H1 (cell line): ENCODE measurements around the gene RUNX1. TPM values are rescaled to one million over a fixed set of nuclear protein-coding genes. Genes with fewer than 3 reads are reported as not detected.

Experiments
- CTCF ChIA-PET: fragments of 300-600 bp; sonication (Branson Sonifier 250); formaldehyde crosslinking; loops from one replicate; lab custom pipeline; 2021; ENCODE audit not compliant: partially characterized antibody; lab: Charles Lee
- POLR2A ChIA-PET: fragments of 300-600 bp; sonication (Branson Sonifier 250); formaldehyde crosslinking; loops from one replicate; lab custom pipeline; 2021; ENCODE audit warnings: inconsistent platforms; ENCODE audit not compliant: partially characterized antibody; lab: Charles Lee
- DNase-seq, 2 experiments: peaks; one replicate each; pipeline versions ENCODE4 v3.0.0 to v3.0.0-alpha.2; 2010 to 2022; ENCODE audit warnings: low spot score in 2 of 2, low read depth in 1 of 2, mixed read lengths in 1 of 2
- FAIRE-seq: peaks from 2 replicates; lab custom pipeline; 2011; peaks lifted over from hg19 to GRCh38; lab: Jason Lieb, UNC
- H2AFZ ChIP-seq: 2 replicates; pipeline ENCODE4 v1.8.1; 2012; ENCODE audit warnings: low read length, inconsistent platforms
- H2AK5ac ChIP-seq: 2 replicates; pipeline ENCODE4 v1.6.1; 2013; ENCODE audit warnings: low read depth, low read length
- H2BK120ac ChIP-seq: replicated peaks from 2 replicates; pipeline ENCODE3; 2013; ENCODE audit warnings: low read depth, low read length, inconsistent platforms
- H2BK12ac ChIP-seq: 2 replicates; pipeline ENCODE4 v1.6.1; 2013; ENCODE audit warnings: low read depth, low read length
- H2BK15ac ChIP-seq: 2 replicates; pipeline ENCODE4 v1.6.1; 2013; ENCODE audit warnings: low read length
- H2BK20ac ChIP-seq: 2 replicates; pipeline ENCODE4 v1.6.1; 2013; ENCODE audit warnings: low read length
- H2BK5ac ChIP-seq: 2 replicates; pipeline ENCODE4 v1.6.1; 2013; ENCODE audit warnings: low read depth, low read length
- H3K14ac ChIP-seq: 2 replicates; pipeline ENCODE4 v1.6.1; 2013; ENCODE audit warnings: inconsistent platforms; ENCODE audit not compliant: insufficient read length
- H3K18ac ChIP-seq: 2 replicates; pipeline ENCODE4 v1.6.1; 2013; ENCODE audit warnings: low read length; ENCODE audit errors: extremely low read depth
- H3K23ac ChIP-seq: 2 replicates; pipeline ENCODE4 v1.6.1; 2013; ENCODE audit warnings: inconsistent platforms; ENCODE audit not compliant: insufficient read length
- H3K23me2 ChIP-seq: 2 replicates; pipeline ENCODE4 v1.6.1; 2013; ENCODE audit warnings: low read depth, low read length
- H3K27ac ChIP-seq: 2 replicates; pipeline ENCODE4 v1.6.1; 2011; ENCODE audit warnings: low read depth, low read length, inconsistent platforms
- H3K27me3 ChIP-seq, 4 experiments: replicated peaks in 1 of 4; 1 replicate in 1 of 4; 2 replicates in 3 of 4; pipeline versions ENCODE4 v1.6.1 to v1.8.1; 2011 to 2013; ENCODE audit warnings: low read length in 3 of 4, mild to moderate bottlenecking in 3 of 4, inconsistent platforms in 2 of 4, mixed read lengths in 2 of 4, moderate library complexity in 1 of 4; ENCODE audit not compliant: control insufficient read depth in 3 of 4, insufficient read depth in 3 of 4; ENCODE audit errors: extremely low read depth in 1 of 4
- H3K36me3 ChIP-seq, 4 experiments: 2 replicates each; pipeline versions ENCODE4 v1.6.1 to v1.8.1; 2011 to 2013; ENCODE audit warnings: mild to moderate bottlenecking in 4 of 4, low read length in 3 of 4, moderate library complexity in 2 of 4, control low read depth in 1 of 4, inconsistent platforms in 1 of 4; ENCODE audit not compliant: insufficient read depth in 4 of 4, control insufficient read depth in 2 of 4
- H3K4ac ChIP-seq: replicated peaks from 2 replicates; pipeline ENCODE3; 2013; ENCODE audit warnings: low read length, low read depth, mixed read lengths, inconsistent platforms; ENCODE audit not compliant: insufficient read length
- H3K4me1 ChIP-seq, 4 experiments: replicated peaks in 1 of 4; 1 replicate in 1 of 4; 2 replicates in 3 of 4; pipeline versions ENCODE4 v1.6.1 to v1.8.1; 2011 to 2013; ENCODE audit warnings: low read length in 3 of 4, inconsistent platforms in 2 of 4, mixed read lengths in 1 of 4; ENCODE audit not compliant: insufficient read depth in 4 of 4, control insufficient read depth in 3 of 4
- H3K4me2 ChIP-seq, 2 experiments: 2 replicates each; pipeline versions ENCODE4 v1.6.1 to v1.8.1; 2011 to 2013; ENCODE audit warnings: low read depth in 2 of 2, low read length in 2 of 2, control low read depth in 1 of 2, inconsistent platforms in 1 of 2, mild to moderate bottlenecking in 1 of 2; ENCODE audit not compliant: insufficient read depth in 1 of 2
- H3K4me3 ChIP-seq, 4 experiments: fragments of 200-600, 300-600 bp in 1 of 4; sonication (generic), shearing (Covaris generic), sonication (Bioruptor Twin) in 1 of 4; 2 replicates each; pipeline versions ENCODE4 v1.5.1 to v1.8.1; 2011 to 2016; ENCODE audit warnings: low read length in 4 of 4, low read depth in 3 of 4, control low read depth in 2 of 4, inconsistent platforms in 2 of 4, mild to moderate bottlenecking in 2 of 4, mixed read lengths in 1 of 4, moderate library complexity in 1 of 4; ENCODE audit not compliant: insufficient read depth in 2 of 4; ENCODE audit errors: extremely low read depth in 1 of 4
- H3K56ac ChIP-seq: replicated peaks from 2 replicates; pipeline ENCODE3; 2013; ENCODE audit warnings: low read depth, mild to moderate bottlenecking, mixed read lengths, low read length, inconsistent platforms; ENCODE audit not compliant: insufficient read length
- H3K79me1 ChIP-seq: 2 replicates; pipeline ENCODE4 v1.6.1; 2013; ENCODE audit warnings: low read depth, low read length, control low read depth
- H3K79me2 ChIP-seq, 2 experiments: 2 replicates each; pipeline versions ENCODE4 v1.6.1 to v1.8.1; 2012 to 2013; ENCODE audit warnings: low read length in 2 of 2, mild to moderate bottlenecking in 2 of 2, inconsistent platforms in 1 of 2; ENCODE audit not compliant: insufficient read depth in 2 of 2, control insufficient read depth in 1 of 2
- H3K9ac ChIP-seq, 4 experiments: replicated peaks in 1 of 4; 1 replicate in 1 of 4; 2 replicates in 3 of 4; pipeline versions ENCODE4 v1.6.1 to v1.8.1; 2011 to 2013; ENCODE audit warnings: low read depth in 3 of 4, low read length in 3 of 4, control low read depth in 2 of 4, mild to moderate bottlenecking in 2 of 4, moderate library complexity in 2 of 4, inconsistent platforms in 1 of 4; ENCODE audit errors: extremely low read depth in 1 of 4
- H3K9me3 ChIP-seq, 2 experiments: 2 replicates each; pipeline versions ENCODE4 v1.6.1 to v1.8.1; 2012 to 2013; ENCODE audit warnings: mild to moderate bottlenecking in 2 of 2, moderate library complexity in 2 of 2, control low read depth in 1 of 2, inconsistent platforms in 1 of 2, low read depth in 1 of 2, low read length in 1 of 2, mixed read lengths in 1 of 2; ENCODE audit not compliant: insufficient read depth in 2 of 2
- H4K20me1 ChIP-seq, 2 experiments: replicated peaks in 1 of 2; 2 replicates each; pipeline versions ENCODE3 to v1.8.1; 2011 to 2013; ENCODE audit warnings: inconsistent platforms in 2 of 2, low read length in 2 of 2, mild to moderate bottlenecking in 1 of 2; ENCODE audit not compliant: insufficient read depth in 2 of 2, control insufficient read depth in 1 of 2
- H4K5ac ChIP-seq: 2 replicates; pipeline ENCODE4 v1.6.1; 2013; ENCODE audit warnings: low read length, low read depth, mixed read lengths, inconsistent platforms; ENCODE audit not compliant: insufficient read length
- H4K8ac ChIP-seq: 2 replicates; pipeline ENCODE4 v1.8.0; 2013; ENCODE audit warnings: mild to moderate bottlenecking, moderate library complexity, low read length, inconsistent platforms; ENCODE audit not compliant: insufficient read depth; ENCODE audit errors: extremely low read depth
- H4K91ac ChIP-seq: replicated peaks from 2 replicates; pipeline ENCODE3; 2013; ENCODE audit warnings: low read length, mixed read lengths, inconsistent platforms; ENCODE audit not compliant: insufficient read length
- ATF2 ChIP-seq: IDR thresholded peaks from 2 replicates; pipeline ENCODE4 v1.6.1; 2012; ENCODE audit warnings: low read length, inconsistent platforms
- CHD1 ChIP-seq: IDR thresholded peaks from 2 replicates; pipeline ENCODE4 v1.6.1; 2012; ENCODE audit warnings: low read depth, low read length, improper control_type of control experiment
- E2F6 ChIP-seq: IDR thresholded peaks from 2 replicates; pipeline ENCODE4 v1.6.1; 2012; ENCODE audit warnings: inconsistent platforms
- JUND ChIP-seq: IDR thresholded peaks from 2 replicates; pipeline ENCODE4 v1.6.1; 2011; ENCODE audit warnings: mild to moderate bottlenecking, improper control_type of control experiment, low read length
- MAFK ChIP-seq: IDR thresholded peaks from 2 replicates; pipeline ENCODE4 v1.6.1; 2012; ENCODE audit warnings: low read depth, mild to moderate bottlenecking, improper control_type of control experiment, low read length
- NANOG ChIP-seq: IDR thresholded peaks from 2 replicates; pipeline ENCODE4 v1.6.1; 2011; ENCODE audit warnings: low read length, low read depth, mild to moderate bottlenecking, inconsistent platforms; ENCODE audit not compliant: insufficient read depth, poor library complexity, severe bottlenecking
- SUZ12 ChIP-seq: fragments of 200-600 bp; sonication (generic); IDR thresholded peaks from 2 replicates; pipeline ENCODE4 v1.6.1; 2012; ENCODE audit warnings: mild to moderate bottlenecking, inconsistent platforms, low read length, moderate library complexity, mixed read lengths
- TBP ChIP-seq: IDR thresholded peaks from 2 replicates; pipeline ENCODE4 v1.6.1; 2011; ENCODE audit warnings: low read depth, low read length, improper control_type of control experiment
- WGBS, 2 experiments: shearing (Covaris generic) in 1 of 2; methylation state at CpG; one replicate each; pipeline versions ENCODE4 v1.1.6 to v1.1.7; 2013 to 2015; ENCODE audit warnings: low lambda C conversion rate in 2 of 2, mixed read lengths in 2 of 2, inconsistent platforms in 1 of 2, low coverage in 1 of 2, missing lambda C conversion rate in 1 of 2; ENCODE audit not compliant: insufficient replicate concordance in 2 of 2, insufficient coverage in 1 of 2, insufficient read length in 1 of 2; ENCODE audit errors: extremely low coverage in 1 of 2, missing lambda C conversion rate in 1 of 2; 5-methylcytosine and 5-hydroxymethylcytosine counted together
- polyA plus RNA-seq, 7 experiments: library from polyadenylated mRNA; depleted of rRNA in 3 of 7; stranded (reverse) in 5 of 7; unstranded in 2 of 7; fragments of >200 nt in 5 of 7; fragments of 200-250 nt in 2 of 7; gene quantifications; 1 replicate in 5 of 7; 2 replicates in 1 of 7; 4 replicates in 1 of 7; pipeline versions ENCODE4 v1.2.1 to v1.2.3, GENCODE V29; 2011 to 2013; ENCODE audit warnings: missing spikeins in 2 of 7, mixed read lengths in 2 of 7
- total RNA-seq: library from RNA; stranded (reverse); fragmentation: NEBNext Ultra II Directional; extraction: Animal tissue kit (Norgen Biotek cat#: 25700); gene quantifications from 2 replicates; pipeline ENCODE4 v1.2.1, GENCODE V29; 2021

Gene RUNX1
- total and polyA plus RNA-seq, 2 of the 8 experiments (the other 6 are each of a cell fraction or from before 2014, with no cell fraction given): 0.20 to 0.60 TPM

- DNase-seq (no peak), FAIRE-seq (no peak)
- Histone ChIP-seq H3K56ac (no peak overlapping the region), H3K27ac (no peak overlapping the region), H2BK12ac (no peak overlapping the region), H2AFZ (no peak overlapping the region), H3K27me3 (no peaks in the 10 kb centered on the region), H3K23ac (no peak overlapping the region), H4K91ac (no peak overlapping the region), H2BK120ac (no peak overlapping the region), H3K9me3 (no peaks in the 10 kb centered on the region), H4K8ac (no peak overlapping the region), H4K20me1 (peaks cover 0 to 1% of the 10 kb centered on the region in 2 experiments), H4K5ac (no peak overlapping the region), H3K23me2 (no peaks in the 10 kb centered on the region), H2AK5ac (no peak overlapping the region), H3K36me3 (no peaks in the 10 kb centered on the region), H3K4me3 (no peak overlapping the region), H3K79me2 (no peaks in the 10 kb centered on the region), H3K79me1 (no peaks in the 10 kb centered on the region), H3K4me1 (no peaks in the 10 kb centered on the region), H3K4me2 (no peak overlapping the region), H2BK20ac (no peak overlapping the region), H3K14ac (no peak overlapping the region), H3K4ac (no peak overlapping the region), H3K18ac (no peak overlapping the region), H3K9ac (no peak overlapping the region), H2BK5ac (no peak overlapping the region), H2BK15ac (no peak overlapping the region)
- no peak for TF ChIP-seq E2F6
- TF ChIP-seq SUZ12: no peak
- no peak for TF ChIP-seq JUND
- no peak for TF ChIP-seq MAFK
- no peak for TF ChIP-seq CHD1
- no peak for TF ChIP-seq ATF2
- no peak for TF ChIP-seq NANOG
- TF ChIP-seq TBP: no peak
- ChIA-PET CTCF (no interaction called here), POLR2A (no interaction called here)
- WGBS, 2 experiments: 87% methylated on average over 4 of the region's 4 CpGs; no CpG with 5 or more reads in 1 of the 2 experiments
Observed at GRCh38 chr21:34970566-34970965, 78.5 kb downstream of the RUNX1 start.
